GM18909 (cell line): ENCODE results near the gene PRR23B.
A peak's percentile ranks its signal among the peaks of the same experiment; 100 is the strongest.
"Not testable (repeated sequence)": the region's sequence is repeated elsewhere in the genome, so short reads cannot be mapped to it uniquely, and the experiment has no call there.

Source experiments
- ATAC-seq: cut with Tn5 transposase; IDR thresholded peaks from one replicate; pipeline ENCODE4 v1.9.1; 2021; ENCODE audit warnings: mild to moderate bottlenecking; ENCODE audit not compliant: unreplicated experiment, poor library complexity

PRR23B gene

DNA sequence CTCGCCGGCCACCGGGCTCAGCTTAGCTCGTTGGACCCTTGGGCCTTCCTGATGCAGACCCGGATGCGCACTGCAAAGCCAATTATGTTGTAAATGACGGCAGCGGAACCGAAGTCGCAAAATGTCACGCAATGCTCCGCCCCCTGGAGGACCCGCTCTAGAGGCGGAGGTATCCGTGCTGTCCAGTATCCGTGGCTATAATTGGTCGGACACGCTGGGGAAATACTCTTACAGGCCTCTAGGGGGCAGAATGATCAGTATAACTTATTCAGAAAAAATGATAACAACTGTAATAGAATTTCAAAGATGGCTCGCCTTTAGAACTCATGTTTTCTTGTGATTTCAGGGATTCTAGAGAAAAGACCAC is at the start of gene PRR23B:
Gene PRR23B, minus strand, starts transcription at position 59 of the 367 bp plus-strand sequence. CDS start 265 bp downstream, outside the sequence.
- ATAC-seq = no peak

DNA sequence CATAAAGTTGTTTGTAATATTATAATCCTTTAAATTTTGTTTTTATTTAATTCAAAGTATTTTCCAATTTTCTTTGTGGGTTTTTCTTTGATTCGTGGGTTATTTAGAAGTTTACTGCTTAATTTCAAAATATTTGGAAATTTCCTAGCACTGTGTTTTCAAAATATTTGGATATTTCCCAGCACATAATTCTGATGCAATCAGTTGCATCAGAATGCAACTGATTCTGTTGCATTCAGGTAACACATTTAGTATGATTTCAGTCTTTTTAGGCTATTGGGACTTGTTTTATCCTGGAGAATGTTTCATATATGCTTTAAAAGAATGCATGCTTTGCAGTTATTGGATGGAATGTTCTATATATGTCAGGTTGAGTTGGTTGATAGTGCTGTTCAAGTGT is 42.2 kb upstream of the PRR23B start:
- no peak for ATAC-seq

DNA sequence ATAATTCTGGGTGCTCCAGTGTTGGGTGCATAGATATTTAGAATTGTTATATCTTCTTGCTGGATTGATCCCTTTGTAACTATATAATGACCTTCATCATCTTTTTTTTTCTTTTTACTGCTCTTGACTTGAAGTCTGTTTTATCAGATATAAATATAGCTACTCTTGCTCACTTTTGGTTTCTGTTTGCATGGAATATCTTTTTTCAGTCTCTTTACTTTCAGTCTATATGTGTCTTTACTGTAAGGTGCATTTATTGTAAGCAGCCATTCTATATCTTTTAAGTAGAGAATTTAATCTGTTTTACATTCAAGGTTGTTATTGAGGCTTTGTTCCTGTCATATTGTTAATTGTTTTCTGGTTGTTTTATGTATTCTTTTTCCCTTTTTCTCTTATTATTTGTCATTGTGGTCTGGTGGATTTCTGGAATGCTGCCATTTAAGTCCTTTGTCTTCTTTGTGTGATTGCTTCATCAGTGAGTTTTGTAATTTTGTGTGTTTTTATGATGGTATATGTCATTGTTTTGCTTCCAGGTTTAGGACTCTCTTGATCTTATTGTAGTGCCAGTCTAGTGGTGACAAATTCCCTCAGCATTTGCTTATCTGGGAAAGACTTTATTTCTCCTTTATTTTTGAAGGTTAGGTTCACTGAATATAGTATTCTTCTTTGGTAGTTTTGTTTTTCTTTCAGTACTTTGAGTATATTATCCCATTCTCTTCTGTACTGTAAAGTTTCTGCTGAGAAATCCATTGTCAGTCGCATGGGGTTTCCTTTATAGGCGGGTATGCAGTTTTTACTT is 32.3 kb upstream of the PRR23B start:
- ATAC-seq = no peak

DNA sequence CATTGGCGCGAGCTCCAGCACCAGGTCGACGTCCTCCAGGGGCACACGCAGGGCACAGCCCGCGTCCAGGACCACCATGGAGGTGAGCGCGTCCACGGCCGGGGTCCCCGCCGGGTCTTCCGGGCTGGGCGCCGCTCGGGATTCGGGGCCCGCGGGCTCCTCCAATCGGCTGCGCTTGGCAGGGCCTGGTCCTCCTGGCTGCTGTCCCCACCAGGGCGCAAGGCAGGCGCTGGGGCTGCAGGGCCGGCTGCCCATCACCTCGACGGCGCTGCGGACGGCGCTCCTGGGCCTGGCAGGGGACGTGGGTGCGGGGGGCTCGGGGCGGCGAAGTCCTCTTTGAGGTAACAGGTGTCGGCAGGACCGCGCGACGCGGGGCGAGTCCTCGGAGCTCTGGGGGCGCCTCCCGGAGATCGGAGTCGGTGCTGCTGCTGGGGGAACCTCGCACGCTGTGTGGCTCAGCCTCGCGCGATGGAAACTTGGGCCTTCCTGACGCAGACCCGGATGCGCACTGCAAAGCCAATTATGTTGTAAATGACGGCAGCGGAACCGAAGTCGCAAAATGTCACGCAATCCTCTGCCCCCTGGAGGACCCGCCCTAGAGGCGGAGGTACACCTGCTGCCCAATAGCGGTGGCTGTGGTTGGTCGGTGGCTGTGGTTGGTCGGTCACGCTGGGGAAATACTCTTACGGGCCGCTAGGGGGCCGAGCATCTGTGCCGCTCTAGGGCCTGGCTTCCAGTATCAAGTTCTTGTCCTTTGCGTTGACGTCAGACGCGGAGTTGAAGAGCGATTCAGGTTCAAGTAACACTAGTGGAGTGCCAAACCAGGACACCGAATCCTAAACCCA is 23.9 kb upstream of the PRR23B start, which contains the start of gene PRR23C:
Gene PRR23C, minus strand, starts transcription at position 527 of the 845 bp plus-strand sequence. Its CDS starts 272 bp downstream, at position 255.
- no peak for ATAC-seq

DNA sequence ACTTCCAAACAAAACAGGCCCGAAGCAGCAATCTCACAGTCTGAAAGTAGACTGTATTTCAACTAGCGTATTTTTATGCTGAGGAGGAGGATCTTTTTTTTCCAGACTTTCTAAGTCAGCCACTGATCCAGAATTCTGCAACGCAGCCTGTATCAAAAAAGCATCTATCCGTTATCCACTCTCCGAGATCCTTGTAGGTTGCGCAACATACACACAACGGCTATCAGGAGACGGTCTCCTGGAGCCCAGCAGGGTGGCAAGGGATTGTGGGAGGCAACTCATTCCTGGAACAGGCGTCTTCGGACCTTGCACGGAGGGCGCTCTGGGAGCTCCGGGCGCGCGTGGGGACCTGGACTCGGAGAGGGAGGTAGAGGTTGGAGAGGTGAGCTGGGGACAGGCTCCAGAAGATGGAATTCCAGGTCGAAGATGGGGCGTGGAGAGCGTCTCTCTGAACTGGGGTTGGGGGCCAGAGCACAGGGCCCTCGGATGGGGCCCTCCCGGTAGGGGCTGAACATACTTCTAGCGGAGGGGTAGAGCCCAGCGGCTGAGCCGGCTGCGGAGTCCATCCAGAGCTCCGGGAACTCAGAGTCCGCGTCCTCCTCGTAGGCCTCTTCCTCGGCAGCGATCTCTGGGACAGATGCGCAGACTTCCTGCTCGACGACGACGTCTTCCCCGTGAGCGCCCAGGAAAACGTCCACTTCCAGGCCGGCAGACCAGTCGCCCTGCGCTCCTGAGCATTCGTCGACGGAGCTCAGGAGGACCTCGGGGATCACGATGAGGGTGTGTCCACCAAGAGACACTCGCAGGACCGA is 23.0 kb upstream of the PRR23B start:
- no peak for ATAC-seq

DNA sequence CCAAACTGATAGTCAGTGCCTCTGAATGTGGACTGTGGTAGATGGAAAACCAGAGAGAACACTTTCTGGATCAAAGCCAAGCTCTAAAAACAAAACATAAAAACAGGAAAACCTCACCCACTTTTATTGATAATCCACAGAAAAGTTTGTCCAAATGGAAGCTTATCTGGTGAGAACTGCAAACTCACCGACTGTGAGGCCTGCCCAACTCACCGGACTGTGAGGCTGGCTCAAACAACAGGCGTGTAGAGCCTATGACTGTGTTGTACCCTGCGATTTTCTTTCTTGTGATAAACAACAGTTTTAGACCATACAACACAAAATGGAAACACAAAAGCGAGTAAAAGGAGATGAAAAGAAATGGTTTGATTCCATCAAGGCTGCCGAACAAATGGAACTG is 16.8 kb upstream of the PRR23B start:
- no peak for ATAC-seq

DNA sequence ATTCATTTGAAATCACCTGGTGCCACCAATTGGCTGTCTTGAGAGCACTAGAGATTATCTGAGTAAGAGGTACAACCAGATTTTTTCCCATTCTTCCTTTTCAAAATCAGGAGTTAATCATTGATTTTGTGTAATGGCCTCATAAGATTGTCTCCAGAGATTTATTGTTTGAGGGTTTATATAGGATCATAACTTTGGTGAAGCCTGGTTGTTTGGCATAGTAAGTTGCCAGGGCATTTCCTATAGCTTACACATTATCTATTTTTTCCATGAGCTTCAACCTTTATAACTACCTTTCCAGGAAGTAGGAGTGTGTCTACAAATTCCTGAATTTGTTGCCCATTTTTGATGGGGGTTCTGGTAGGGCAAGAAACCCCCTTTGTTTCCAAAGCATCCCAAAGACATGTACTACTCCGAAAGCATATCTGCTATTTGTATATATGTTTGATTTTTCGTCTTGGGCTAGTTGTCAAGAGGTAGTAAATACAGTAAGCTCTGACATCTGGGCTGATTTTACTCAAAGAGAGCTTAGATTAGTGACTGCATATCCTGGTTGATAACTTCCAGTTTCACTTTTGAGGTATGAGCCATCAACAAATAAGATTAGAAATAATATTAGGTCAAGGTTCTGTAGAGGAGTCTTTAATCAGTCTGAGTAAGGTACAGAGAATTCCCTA is 11.7 kb upstream of the PRR23B start:
- no peak for ATAC-seq

DNA sequence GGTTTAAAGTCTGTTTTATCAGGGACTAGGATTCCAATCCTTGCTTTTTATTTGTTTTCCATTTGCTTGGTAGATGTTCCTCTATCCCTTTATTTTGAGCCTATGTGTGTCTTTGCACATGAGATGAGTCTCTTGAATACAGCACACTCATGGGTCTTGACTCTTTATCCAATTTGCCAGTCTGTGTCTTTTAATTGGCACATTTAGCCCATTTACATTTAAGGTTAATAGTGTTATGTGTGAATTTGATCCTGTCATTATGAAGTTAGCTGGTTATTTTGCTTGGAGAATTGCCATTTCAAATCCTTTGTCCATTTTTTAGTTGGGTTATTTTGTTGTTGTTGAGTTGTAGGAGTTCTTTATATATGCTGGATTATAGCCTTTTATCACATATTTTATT is 9.8 kb upstream of the PRR23B start:
- ATAC-seq = not testable (repeated sequence)

DNA sequence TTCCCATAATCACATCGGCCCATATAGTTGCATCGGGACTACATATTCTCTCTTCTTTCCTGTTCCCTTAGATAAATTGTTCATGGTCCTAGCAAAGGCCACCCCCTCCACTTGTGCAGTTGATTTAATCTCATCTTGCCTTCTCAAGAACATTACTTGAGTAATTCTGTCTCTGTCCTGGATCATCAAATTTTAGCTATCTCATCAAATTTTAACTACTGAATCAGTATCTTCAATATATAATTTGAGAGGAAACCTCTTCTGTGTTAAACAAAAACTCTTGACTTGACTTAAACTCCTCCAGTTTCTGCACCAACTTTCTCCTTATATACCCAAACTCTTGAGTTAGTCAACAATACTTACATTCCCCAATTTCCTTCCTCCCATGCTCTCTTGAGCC is 4.2 kb upstream of the PRR23B start:
- ATAC-seq = no peak

DNA sequence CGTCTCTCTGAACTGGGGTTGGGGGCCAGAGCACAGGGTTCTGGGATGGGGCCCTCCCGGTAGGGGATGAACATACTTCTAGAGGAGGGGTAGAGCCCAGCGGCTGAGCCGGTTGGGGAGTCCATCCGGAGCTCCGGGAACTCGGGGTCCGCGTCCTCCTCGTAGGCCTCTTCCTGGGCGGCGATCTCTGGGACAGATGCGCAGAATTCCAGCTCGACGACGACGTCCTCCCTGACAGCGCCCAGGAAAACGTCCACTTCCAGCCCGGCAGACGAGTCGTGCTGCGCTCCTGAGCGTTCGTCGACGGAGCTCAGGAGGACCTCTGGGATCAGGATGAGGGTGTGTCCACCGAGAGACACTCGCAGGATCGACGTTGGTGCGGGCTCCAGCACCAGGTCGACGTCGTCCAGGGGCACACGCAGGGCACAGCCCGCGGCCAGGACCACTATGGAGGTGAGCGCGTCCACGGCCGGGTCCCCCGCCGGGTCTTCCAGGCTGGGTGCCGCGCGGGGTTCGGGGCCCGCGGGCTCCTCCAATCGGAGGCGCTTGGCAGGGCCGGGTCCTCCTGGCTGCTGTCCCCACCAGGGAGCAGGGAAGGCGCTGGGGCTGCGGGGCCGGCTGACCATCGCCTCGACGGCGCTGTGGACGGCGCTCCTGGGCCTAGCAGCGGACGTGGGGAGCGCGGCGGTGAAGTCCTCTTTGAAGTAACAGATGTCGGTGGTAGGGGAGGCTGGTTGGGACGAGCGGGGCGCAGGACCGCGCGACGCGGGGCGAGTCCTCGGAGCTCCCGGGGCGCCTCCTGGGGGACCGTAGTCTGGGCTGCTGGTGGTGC is 474 bp downstream of the PRR23B start:
- no peak for ATAC-seq

DNA sequence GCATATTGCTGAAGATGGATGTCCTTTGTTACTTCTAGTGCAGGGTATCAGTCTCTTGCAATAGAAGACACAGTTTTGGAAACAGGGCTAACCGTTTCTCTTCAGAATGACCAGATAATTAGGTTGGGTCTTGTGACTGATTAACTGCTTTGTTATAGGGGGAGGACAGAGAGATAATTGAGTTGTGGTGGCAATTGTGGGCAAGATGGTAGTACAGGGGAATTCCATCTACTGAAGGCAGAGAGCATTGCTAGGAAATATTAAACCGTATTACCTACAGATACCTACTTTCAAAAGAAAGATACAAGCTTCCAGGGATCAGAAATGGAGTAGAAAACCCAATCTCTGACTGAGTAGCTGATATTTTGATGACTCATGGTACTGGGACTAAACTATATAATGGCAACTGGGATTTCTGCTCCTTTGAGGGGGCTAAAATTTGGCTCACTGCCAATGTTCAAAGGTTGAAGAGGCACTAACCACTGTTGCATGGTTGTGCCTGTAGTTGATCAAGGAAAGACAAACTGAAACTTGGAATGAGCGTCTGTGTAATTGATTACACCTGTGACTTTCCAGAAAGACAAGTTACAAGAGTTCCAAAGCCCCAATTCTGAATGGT is 4.2 kb downstream of the PRR23B start:
- peak; percentile 69 for ATAC-seq

DNA sequence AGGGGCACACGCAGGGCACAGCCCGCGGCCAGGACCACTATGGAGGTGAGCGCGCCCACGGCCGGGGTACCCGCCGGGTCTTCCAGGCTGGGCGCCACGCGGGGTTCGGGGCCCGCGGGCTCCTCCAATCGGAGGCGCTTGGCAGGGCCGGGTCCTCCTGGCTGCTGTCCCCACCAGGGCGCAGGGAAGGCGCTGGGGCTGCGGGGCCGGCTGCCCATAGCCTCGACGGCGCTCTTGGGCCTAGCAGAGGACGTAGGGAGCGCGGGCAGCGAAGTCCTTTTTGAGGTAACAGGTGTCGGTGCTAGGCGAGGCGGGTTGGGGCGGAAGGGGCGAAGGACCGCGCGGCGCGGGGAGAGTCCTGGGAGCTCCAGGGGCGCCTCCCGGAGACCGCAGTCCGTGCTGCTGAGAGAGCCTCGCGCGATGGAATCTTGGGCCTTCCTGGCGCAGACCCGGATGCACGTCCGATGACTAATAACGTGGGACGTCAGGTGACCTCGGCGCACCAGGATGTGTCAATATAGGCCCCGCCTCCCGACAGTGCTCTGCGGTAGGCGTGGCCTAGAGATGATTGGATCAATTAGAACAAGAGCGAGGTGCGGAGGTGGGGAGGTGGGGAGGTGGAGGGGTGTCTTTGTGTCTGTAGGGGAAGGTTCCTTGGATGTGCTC is 14.5 kb downstream of the PRR23B start, which contains the start of gene PRR23A:
Gene PRR23A, minus strand, starts transcription at position 218 of the 666 bp plus-strand sequence. Its CDS starts 0 bp downstream, at position 218.
- no peak for ATAC-seq

DNA sequence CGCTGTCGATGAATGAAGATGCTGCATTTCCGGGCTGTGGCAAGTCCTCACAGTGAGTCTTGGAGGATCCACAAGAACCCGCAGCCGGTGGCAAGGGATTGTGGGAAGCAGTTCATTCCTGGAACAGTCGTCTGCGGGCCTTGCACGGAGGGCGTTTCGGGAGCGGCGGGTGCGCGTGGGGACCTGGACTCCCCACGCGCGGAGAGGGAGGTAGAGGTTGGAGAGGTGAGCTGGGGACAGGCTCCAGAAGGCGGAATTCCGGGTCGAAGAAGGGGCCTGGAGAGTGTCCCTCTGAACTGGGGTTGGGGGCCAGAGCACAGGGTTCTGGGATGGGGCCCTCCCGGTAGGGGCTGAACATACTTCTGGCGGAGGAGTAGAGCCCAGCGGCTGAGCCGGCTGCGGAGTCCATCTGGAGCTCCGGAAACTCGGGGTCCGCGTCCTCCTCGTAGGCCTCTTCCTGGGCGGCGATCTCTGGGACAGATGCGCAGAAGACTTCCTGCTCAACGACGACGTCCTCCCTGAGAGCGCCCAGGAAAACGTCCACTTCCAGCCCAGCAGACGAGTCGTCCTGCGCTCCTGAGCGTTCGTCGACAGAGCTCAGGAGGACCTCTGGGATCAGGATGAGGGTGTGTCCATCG is 15.3 kb downstream of the PRR23B start:
- ATAC-seq = no peak

DNA sequence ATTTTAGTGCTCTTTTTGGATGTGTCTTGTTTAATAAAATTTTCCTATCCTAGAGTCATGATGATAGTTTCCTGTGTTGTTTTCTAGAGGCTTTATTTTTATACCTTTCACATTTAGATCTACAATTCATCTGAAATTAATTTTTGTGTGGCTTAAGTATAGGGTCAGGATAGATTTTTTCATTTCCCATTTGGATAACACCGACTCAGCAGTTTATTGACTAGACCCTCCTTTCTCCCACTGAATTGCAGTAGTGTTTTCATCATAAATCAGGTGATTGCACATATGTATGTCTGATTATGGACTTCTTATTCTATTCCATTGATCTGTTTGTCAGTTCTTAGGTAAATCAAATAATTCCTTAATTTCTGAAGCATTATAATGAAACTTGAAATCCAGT is 25.0 kb downstream of the PRR23B start:
- ATAC-seq = no peak

DNA sequence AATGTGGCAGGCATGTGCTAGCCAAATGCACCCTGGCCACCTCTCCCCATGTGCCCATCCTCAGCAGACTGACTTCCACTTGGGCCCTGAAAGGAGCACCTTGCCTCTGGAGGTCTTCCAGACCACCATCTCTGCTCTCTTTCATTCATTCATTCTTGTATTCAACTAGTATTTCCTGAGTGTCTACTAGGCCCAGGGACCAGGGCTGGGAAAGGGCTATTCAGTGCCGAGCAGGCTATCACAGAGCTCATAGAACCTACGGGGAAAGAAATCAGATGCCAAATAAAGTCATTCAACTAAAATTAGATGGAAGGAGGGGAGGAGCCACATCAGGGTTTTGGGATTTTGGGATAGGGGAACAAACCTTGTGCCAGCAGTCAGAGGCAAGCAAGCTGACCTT is 33.5 kb downstream of the PRR23B start:
- no peak for ATAC-seq

DNA sequence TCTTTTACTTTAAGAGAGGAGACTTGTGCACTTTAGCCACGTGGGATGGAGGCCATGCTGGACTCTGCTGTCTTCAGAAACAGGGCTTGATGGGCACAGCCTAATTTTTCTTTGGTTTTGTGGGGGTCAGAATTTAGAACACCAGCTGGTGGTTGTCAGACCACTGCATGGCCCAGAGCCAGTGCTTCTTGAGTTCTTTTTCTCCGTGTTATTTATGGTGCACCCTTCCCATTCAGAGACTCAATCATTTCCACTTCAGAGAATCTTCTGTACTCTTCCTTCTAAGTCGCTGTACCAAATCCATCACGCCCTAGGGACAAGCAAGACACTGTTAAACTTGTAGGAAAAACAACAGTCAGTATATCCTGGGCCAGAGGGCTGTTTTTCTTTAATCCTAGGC is 34.8 kb downstream of the PRR23B start:
- no peak for ATAC-seq

DNA sequence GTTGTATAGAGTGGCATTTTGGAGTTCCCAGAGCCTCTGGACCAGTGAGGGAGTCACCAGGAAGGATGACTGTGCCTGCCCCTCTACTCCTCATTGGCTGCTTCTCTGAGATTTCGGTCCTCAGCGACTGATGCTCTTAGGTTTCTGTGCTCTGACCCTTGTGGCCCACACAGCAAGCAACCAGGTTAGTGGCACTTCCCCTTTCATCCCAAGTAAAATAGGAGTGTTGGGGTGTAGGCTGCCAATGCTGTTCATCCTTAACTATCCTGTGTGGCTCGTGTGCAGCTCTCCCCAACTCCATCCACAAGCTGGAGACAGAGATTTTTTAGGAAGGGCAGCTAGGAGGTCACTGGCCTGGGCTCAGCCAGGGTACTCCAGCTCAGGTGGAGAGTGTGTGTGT is 35.9 kb downstream of the PRR23B start:
- no peak for ATAC-seq

DNA sequence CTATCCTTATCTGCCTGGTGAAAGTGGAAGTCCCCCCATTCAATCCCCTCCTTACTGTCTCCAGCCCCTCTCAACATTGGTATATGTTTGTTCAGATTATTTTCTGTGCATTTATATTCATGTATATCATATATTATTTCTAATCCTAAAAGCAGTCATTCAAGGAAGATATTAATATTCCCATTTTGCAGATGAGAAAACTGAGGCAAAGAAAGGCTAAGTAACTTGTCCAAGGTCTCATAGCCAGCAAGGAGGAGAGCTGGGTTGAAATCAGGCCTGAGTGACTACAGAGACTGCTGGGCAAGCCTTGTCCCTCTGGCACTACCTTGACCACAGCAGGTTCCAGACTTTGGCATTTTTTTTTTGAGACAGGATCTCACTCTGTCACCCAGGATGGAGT is 44.7 kb downstream of the PRR23B start:
- no peak for ATAC-seq
